Activated T-helper 1 cell treated with anti-CD3 and anti-CD28 coated beads, Interleukin-12 subunit alpha, Interleukin-12 subunit beta, Interleukin-2, Interleukin-4 antibody, amounts not matched to agents 30 ng/mL and 10 ng/mL and 1 ng/mL, durations not matched to agents 14 hours and 24 hours and 36 hours (primary cell): ENCODE results near the gene BORCS5. TPM values are rescaled to one million over a fixed set of nuclear protein-coding genes. Genes with fewer than 3 reads are reported as not detected.
"Not testable (repeated sequence)": the region's sequence is repeated elsewhere in the genome, so short reads cannot be mapped to it uniquely, and the experiment has no call there.

Experiments
- DNase-seq: peaks from one replicate; pipeline ENCODE4 v3.0.0; 2021; ENCODE audit warnings: low spot score
- H3K27ac Mint-ChIP-seq: one replicate; pipeline ENCODE4 v1.8.0; 2021; ENCODE audit warnings: mild to moderate bottlenecking, mixed read lengths
- H3K27me3 Mint-ChIP-seq: one replicate; pipeline ENCODE4 v1.8.0; 2022; ENCODE audit warnings: mild to moderate bottlenecking, moderate library complexity, mixed read lengths; ENCODE audit not compliant: insufficient read depth
- H3K36me3 Mint-ChIP-seq: one replicate; pipeline ENCODE4 v1.8.0; 2021; ENCODE audit warnings: low read depth, mixed read lengths
- H3K4me1 Mint-ChIP-seq: one replicate; pipeline ENCODE4 v1.8.0; 2021; ENCODE audit warnings: low read depth, mixed read lengths
- H3K4me3 Mint-ChIP-seq: one replicate; pipeline ENCODE4 v1.8.0; 2021; ENCODE audit warnings: mild to moderate bottlenecking, moderate library complexity, mixed read lengths
- H3K9me3 Mint-ChIP-seq: one replicate; pipeline ENCODE4 v1.8.0; 2021; ENCODE audit warnings: mixed read lengths
- intact Hi-C: fragments of 100-400 bp; cut with micrococcal nuclease; formaldehyde crosslinking; loops from one replicate; pipeline ENCODE4 v1.15.1; 2024
- total RNA-seq: library from RNA; stranded (reverse); gene quantifications from 2 replicates; pipeline ENCODE4 v1.2.3, GENCODE V29; 2022

Gene BORCS5
- total RNA-seq, 1 donor from 2014 or later, result 39.6 TPM

DNA sequence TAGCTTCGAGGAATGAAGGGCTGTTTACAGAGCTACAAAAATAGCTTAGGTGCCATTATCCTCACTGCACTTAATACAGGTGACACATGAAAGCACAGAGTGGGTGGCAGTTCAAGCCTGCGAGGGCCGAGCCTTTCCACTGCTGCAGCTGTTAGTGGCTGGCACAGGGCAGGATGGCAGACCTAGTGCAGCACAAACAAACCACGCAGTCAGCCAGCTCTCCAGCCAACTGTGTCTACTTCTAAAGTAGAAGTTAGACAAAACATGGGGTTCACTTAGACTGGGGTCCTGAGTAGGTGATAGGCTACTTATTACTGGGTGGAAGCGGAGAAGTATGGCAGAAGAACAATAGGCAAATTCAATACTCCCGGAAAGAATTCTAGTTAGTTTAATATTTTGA lies 110.4 kb downstream of the BORCS5 start:
- H3K4me3 Mint-ChIP-seq, result peak overlapping the region; percentile 47

DNA sequence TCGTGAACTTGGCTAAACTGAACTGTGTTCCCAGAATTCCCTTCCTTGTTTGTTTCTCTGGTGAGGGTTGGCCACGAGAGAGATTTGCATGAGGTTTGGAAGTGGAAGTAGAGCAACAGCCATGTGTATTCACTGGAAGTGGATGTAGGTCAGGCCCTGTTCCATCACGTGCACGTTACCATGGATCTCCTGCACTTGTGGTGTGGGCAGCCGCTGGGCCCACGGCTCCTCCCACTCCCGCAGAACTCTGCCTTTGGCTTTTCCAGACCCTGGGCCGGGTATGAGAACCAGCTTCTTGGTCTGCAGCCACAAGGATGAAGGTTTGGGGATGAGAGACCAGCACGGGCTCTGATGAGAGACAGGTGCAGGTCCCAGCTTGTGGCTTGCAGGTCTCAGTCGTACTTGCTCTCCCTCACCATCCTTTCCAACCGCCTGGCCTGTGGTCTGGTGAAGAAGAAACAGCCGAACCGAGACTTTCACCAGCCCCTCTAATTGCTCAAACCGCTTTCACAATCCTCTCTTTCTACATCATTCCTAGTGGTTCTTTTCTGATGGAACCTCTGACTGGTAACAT lies 110.9 kb downstream of the BORCS5 start:
- Mint-ChIP-seq H3K27me3 (no peaks in the 10 kb centered on the region), H3K4me1 (peaks cover 63% of the 10 kb centered on the region), H3K4me3 (peak overlapping the region; percentile 47), H3K36me3 (peaks cover 40% of the 10 kb centered on the region), H3K27ac (peak overlapping the region; percentile 78), H3K9me3 (no peaks in the 10 kb centered on the region)
- no peak for DNase-seq
- intact Hi-C loops, result loop anchor here (1.0 kb wide), 1 partner anchor 8 kb away; no protein-coding TSS in a partner anchor

More for the DNA sequence above, 110.4 kb downstream of the BORCS5 start:
- no peaks in the 10 kb centered on the region for H3K9me3 Mint-ChIP-seq
- peaks cover 65% of the 10 kb centered on the region for H3K4me1 Mint-ChIP-seq
- no peak for DNase-seq
- H3K27me3 Mint-ChIP-seq, result no peaks in the 10 kb centered on the region
- H3K27ac Mint-ChIP-seq, result peak overlapping the region; percentile 78
- intact Hi-C loops, result loop anchor here (1.0 kb wide), 1 partner anchor 8 kb away; no protein-coding TSS in a partner anchor
- H3K36me3 Mint-ChIP-seq, result peaks cover 40% of the 10 kb centered on the region

DNA sequence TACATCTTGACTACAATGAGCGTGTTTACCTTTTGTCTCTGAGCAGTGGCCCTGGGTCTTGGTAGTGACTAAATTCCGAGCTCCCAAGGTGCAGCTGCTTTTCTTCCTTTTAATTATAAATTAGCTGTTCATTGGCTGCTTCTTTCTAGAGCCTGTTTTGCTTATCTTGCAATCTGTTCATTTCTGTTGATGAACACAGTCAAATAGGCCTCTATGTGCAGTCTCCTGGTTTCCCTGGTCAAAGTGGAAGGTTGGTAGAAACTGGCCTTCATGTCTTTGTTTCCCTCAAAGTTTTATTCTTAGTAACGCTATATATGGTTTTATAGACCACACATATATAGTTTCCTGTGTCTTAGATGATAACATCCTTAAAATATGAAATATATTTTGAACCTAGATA lies 111.7 kb downstream of the BORCS5 start:
- intact Hi-C loops, result no loop called here
- no peak for DNase-seq
- peak overlapping the region; percentile 47 for H3K4me3 Mint-ChIP-seq
- H3K4me1 Mint-ChIP-seq, result peaks cover 63% of the 10 kb centered on the region
- H3K27me3 Mint-ChIP-seq, result no peaks in the 10 kb centered on the region
- no peaks in the 10 kb centered on the region for H3K9me3 Mint-ChIP-seq
- peaks cover 45% of the 10 kb centered on the region for H3K36me3 Mint-ChIP-seq
- H3K27ac Mint-ChIP-seq, result peak overlapping the region; percentile 78

DNA sequence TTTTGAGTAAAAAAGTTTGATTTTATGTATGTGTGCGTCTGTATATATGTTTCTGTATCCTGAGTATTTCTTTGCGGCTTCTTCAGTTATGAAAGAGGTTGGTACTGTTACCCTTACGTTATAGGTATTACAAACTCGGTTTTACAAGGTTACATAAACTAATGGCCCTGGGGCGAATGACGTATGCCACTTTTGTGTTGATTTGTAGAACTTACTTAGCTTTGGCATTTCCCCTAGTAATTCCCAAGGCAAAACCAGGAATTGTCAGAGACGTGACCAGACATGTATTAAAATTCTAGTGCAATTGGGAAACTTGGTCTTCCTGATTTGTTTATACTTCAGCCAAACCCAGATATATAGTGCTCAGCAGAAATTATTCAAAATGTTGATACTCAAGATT lies 112.5 kb downstream of the BORCS5 start:
- no peaks in the 10 kb centered on the region for H3K9me3 Mint-ChIP-seq
- H3K36me3 Mint-ChIP-seq, result peaks cover 46% of the 10 kb centered on the region
- intact Hi-C loops, result no loop called here
- no peaks in the 10 kb centered on the region for H3K27me3 Mint-ChIP-seq
- H3K4me3 Mint-ChIP-seq, result no peak overlapping the region
- H3K4me1 Mint-ChIP-seq, result peaks cover 66% of the 10 kb centered on the region
- DNase-seq, result no peak
- no peak overlapping the region for H3K27ac Mint-ChIP-seq

DNA sequence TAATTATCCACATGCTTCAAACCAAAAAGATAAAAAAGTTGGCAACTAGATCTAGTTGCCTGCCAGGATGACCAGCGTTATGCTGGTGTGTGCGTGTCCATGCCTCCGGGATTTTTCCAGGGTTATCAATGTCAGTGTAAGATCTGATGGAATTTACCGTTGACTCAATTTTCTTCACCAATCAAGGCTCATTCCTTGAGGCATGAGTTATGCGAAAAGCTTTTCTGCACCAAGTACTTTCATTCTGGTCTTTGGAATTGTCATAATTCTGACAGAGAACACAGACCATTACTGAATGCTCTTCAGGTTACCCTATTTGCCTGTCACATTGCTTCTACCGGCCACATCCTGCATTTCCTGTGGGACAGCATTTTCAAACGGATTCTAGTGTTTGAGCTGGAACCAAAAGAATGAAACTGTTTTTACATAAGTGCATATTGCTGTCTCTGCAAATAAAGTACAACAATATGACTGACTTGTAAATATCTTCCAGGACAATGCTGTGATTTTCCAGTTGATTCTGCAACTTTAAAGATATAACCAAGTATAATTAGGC lies 114.0 kb downstream of the BORCS5 start:
- intact Hi-C loops, result no loop called here
- peaks cover 76% of the 10 kb centered on the region for H3K4me1 Mint-ChIP-seq
- H3K9me3 Mint-ChIP-seq, result no peaks in the 10 kb centered on the region
- no peak overlapping the region for H3K4me3 Mint-ChIP-seq
- peaks cover 48% of the 10 kb centered on the region for H3K36me3 Mint-ChIP-seq
- no peaks in the 10 kb centered on the region for H3K27me3 Mint-ChIP-seq
- DNase-seq, result no peak
- H3K27ac Mint-ChIP-seq, result peak overlapping the region; percentile 31

DNA sequence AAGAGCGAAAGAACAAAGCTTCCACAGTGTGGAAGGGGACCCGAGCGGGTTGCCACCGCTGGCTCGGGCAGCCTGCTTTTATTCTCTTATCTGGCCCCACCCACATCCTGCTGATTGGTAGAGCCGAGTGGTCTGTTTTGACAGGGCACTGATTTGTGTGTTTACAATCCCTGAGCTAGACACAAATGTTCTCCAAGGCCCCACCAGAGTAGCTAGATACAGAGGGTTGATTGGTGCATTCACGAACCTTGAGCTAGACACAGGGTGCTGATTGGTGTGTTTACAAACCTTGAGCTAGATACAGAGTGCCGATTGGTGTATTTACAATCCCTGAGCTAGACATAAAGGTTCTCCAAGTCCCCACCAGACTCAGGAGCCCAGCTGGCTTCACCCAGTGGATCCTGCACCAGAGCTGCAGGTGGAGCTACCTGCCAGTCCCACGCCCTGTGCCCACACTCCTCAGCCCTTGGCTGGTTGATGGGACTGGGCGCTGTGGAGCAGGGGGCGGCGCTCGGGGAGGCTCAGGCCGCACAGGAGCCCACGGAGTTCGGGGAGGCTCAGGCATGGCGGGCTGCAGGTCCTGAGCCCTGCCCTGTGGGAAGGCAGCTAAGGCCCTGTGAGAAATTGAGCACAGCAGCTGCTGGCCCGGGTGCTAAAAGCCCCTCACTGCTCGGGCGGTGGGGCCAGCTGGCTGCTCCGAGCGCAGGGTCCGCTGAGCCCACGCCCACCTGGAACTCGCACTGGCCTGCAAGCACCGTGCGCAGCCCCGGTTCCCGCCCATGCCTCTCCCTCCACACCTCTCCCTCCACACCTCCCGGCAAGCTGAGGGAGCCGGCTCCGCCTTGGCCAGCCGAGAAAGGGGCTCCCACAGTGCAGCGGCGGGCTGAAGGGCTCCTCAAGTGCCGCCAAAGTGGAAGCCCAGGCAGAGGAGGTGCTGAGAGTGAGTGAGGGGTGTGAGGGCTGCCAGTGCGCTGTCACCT lies 115.4 kb downstream of the BORCS5 start:
- H3K9me3 Mint-ChIP-seq, H3K4me3 Mint-ChIP-seq, H3K27ac Mint-ChIP-seq, intact Hi-C loops, H3K27me3 Mint-ChIP-seq, DNase-seq: not testable (repeated sequence)
- Mint-ChIP-seq H3K36me3 (peaks cover 50% of the 10 kb centered on the region), H3K4me1 (peaks cover 67% of the 10 kb centered on the region)

DNA sequence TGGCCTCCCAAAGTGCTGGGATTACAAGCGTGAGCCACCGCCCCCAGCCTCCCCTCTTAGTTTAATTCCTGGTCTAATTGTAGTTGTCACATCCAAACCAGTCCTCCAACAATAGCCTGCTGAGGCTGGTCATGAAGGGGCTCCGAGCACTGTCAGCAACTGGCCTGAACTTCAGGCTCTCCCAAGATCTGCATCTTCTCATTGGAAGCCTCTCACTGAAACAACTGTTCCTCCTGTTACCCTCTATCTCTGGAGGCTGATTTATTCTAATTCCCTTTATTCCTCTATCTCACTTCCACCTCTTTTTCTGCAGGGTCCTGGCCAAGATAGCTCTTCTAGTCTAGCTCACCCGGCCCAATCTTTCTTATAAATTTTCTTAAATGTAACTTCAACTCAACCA lies 116.3 kb downstream of the BORCS5 start:
- DNase-seq, result no peak
- Mint-ChIP-seq H3K36me3 (peaks cover 53% of the 10 kb centered on the region), H3K4me3 (peak overlapping the region; percentile 0), H3K27me3 (no peaks in the 10 kb centered on the region), H3K27ac (peak overlapping the region; percentile 99), H3K4me1 (peaks cover 58% of the 10 kb centered on the region), H3K9me3 (no peaks in the 10 kb centered on the region)
- intact Hi-C loops, result no loop called here

DNA sequence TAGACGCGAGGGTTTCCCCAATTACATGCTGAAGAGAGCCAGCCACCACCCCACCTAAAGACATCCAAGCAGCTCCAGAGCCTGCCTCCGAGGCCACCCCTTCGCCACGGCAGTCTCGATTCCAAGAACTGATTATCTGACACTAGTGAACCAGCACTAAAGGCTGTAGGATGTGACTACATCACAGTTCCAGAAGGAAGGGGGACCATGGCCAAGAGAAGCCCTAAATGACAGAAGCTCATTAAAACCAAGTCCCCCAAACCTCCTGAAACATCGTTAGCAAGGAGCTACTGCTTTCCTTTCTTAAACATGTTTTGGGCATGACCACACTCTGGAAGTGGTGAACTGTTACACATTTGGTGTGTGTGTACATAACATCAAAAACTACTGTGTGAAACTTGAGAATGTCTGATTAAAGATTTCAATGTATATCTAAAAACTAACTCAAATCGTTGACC lies 117.6 kb downstream of the BORCS5 start:
- DNase-seq, result no peak
- Mint-ChIP-seq H3K27me3 (no peaks in the 10 kb centered on the region), H3K36me3 (peaks cover 56% of the 10 kb centered on the region), H3K4me1 (peaks cover 61% of the 10 kb centered on the region), H3K27ac (peak overlapping the region; percentile 99), H3K4me3 (peak overlapping the region; percentile 60), H3K9me3 (no peaks in the 10 kb centered on the region)
- intact Hi-C loops, result loop anchor here (1.0 to 2.0 kb wide), 4 partner anchors 8 to 240 kb away; no protein-coding TSS in a partner anchor

DNA sequence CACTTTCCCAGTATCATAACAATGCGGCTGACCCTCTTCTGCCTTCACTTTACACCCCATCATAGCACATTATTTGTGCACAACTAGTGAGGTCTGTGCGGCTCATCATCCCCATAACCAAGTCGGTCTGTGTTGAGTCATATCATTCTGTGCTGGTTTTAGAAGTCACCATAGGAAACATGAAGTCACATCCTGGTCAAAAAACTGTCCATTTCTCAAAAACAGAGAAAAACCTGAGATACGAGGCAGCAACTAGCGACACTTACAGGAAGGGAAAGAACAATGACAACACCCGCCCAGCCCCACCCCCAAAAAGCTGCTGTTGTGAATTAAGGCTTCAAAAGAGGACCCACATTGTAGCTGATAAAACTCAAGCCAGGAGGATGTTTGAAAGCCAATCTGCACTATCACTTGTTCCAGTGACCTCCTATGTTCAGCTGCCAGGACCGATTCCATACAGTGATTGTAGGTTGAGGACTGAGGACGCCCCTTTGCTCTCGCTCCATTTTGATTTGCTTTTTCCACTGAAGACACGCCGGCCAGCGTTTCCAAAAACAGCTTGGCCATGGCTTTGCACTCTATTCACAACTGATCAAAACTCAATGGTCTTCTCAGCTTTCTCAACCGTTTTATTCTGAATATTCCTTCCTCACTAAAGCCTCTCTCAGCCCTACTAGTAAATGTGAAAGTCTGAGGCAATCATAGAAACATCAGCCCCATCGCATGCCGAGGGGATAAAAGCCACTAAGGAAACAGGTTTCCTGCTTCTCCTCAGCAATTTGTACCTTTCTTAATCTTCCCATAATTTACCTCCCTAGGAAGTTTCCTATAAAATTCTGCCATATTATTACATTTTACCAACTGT lies 118.3 kb downstream of the BORCS5 start:
- no peaks in the 10 kb centered on the region for H3K27me3 Mint-ChIP-seq
- H3K4me1 Mint-ChIP-seq, result peaks cover 68% of the 10 kb centered on the region
- DNase-seq, result peak; percentile 66
- H3K4me3 Mint-ChIP-seq, result peak overlapping the region; percentile 60
- peaks cover 59% of the 10 kb centered on the region for H3K36me3 Mint-ChIP-seq
- peak overlapping the region; percentile 99 for H3K27ac Mint-ChIP-seq
- intact Hi-C loops, result loop anchor here (1.0 to 2.0 kb wide), 14 partner anchors 7 to 250 kb away; no protein-coding TSS in a partner anchor
- no peaks in the 10 kb centered on the region for H3K9me3 Mint-ChIP-seq

DNA sequence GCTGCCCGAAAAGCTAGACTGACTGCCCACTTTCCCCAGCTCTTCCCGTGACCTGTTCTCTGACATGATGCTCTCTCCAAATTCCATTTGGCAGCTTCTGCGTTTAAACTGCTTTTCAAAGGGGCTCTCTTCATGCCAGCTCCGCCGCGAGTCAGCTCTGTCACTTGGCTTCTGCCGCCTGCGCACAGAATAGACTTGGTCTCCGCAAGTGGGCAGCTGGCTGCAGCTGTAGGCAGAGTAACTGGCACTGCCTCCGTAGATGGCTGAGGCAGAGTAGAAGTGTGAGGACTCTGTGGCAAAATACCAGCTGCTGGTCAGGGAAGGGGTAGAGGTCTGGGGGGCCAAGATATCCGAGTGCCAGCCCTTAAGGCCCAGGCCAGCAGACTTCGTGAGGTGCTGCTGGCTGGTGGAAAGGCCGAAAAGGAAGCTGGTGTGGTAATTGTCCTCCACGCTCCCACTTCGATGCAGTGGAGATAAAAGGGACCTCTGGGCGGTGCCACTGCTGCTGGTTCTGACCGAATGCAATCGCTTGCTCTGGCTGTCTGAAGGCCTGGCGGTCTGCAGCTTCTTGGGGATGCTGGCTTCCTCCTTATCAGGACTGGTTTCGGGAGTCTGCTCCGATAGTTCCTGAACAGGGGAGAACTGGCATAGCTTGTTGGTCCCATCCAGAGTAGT lies 120.1 kb downstream of the BORCS5 start:
- H3K9me3 Mint-ChIP-seq, result no peaks in the 10 kb centered on the region
- H3K27ac Mint-ChIP-seq, result peak overlapping the region; percentile 68
- no peak overlapping the region for H3K4me3 Mint-ChIP-seq
- DNase-seq, result no peak
- H3K4me1 Mint-ChIP-seq, result peaks cover 67% of the 10 kb centered on the region
- no peaks in the 10 kb centered on the region for H3K27me3 Mint-ChIP-seq
- peaks cover 53% of the 10 kb centered on the region for H3K36me3 Mint-ChIP-seq
- intact Hi-C loops, result no loop called here

DNA sequence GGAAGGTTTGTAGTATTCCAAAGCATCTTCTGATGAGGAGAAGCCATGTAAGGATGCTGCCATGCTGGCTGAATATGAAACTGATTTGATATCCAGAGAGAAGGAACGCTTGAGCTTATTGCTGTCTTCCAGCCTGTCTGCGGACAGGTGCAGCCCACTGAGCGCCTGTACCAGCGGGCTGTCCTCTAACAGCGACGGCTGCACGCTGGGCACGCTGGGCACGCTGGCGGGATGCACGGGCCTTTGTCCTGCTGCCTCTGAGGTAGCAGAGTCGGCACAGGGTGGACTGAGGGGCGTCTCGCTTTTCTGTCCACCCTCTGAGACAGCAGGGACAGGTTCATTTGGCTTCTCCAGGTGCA lies 120.6 kb downstream of the BORCS5 start:
- Mint-ChIP-seq H3K27ac (peak overlapping the region; percentile 68), H3K4me3 (no peak overlapping the region), H3K9me3 (no peaks in the 10 kb centered on the region), H3K36me3 (peaks cover 55% of the 10 kb centered on the region), H3K27me3 (no peaks in the 10 kb centered on the region), H3K4me1 (peaks cover 72% of the 10 kb centered on the region)
- DNase-seq, result no peak
- intact Hi-C loops, result no loop called here

DNA sequence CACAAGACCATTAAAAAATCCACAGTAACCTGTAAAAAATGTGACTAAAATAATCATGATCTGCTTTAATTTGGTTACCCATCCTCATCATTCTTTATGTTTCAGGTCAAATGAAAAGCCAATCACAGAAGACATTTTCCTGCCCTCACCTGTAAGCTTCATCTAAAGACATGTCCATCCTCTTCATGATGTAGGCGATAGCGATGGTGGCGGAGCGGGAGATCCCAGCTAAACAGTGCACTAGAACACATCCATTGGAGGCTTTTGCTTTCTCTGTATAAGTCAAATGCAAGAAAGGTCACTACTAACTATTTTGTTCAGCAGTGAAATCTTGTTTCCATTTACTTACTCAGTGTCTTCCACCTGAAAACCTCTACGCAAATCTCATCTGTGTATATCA lies 123.2 kb downstream of the BORCS5 start:
- Mint-ChIP-seq H3K4me3 (no peak overlapping the region), H3K9me3 (no peaks in the 10 kb centered on the region), H3K27ac (peak overlapping the region; percentile 60), H3K36me3 (peaks cover 56% of the 10 kb centered on the region), H3K4me1 (peaks cover 69% of the 10 kb centered on the region), H3K27me3 (no peaks in the 10 kb centered on the region)
- no peak for DNase-seq
- intact Hi-C loops, result no loop called here
